Measurements from ENCODE around the gene CDK5R1.

GRCh38 chr17:32492264-32492589 is 5.4 kb downstream of the CDK5R1 start:
- no peak for TF ChIP-seq CTCF (conservative IDR thresholded peaks at IDR 0.05; ENCODE audit: low read length)
- no peak for TF ChIP-seq EZH2phosphoT487 (IDR thresholded peaks at IDR 0.05; ENCODE audit: borderline replicate concordance)
